ENCODE measurements around the gene HOMER1.
"Not testable (repeated sequence)": the region's sequence is repeated elsewhere in the genome, so short reads cannot be mapped to it uniquely, and the experiment has no call there.

DNA sequence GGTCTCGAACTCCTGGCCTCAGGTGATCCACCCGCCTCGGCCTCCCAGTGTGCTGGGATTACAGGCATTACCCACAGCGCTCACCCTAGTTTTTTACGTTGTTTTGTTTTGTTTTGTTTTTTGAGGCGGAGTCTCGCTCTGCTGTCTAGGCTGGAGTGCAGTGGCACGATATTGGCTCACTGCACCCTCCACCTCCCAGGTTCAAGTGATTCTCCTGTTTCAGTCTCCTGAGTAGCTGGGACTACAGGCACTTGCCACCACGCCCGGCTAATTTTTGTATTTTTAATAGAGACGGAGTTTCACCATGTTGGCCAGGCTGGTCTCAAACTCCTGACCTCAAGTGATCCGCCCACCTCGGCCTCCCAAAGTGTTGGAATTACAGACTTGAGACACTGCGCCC lies 2.4 kb upstream of the HOMER1 start:
- TF ChIP-seq POLR2A, POLR2AphosphoS5 (IDR thresholded peaks at IDR 0.05): not testable (repeated sequence)
- TF ChIP-seq, protein P1, sequence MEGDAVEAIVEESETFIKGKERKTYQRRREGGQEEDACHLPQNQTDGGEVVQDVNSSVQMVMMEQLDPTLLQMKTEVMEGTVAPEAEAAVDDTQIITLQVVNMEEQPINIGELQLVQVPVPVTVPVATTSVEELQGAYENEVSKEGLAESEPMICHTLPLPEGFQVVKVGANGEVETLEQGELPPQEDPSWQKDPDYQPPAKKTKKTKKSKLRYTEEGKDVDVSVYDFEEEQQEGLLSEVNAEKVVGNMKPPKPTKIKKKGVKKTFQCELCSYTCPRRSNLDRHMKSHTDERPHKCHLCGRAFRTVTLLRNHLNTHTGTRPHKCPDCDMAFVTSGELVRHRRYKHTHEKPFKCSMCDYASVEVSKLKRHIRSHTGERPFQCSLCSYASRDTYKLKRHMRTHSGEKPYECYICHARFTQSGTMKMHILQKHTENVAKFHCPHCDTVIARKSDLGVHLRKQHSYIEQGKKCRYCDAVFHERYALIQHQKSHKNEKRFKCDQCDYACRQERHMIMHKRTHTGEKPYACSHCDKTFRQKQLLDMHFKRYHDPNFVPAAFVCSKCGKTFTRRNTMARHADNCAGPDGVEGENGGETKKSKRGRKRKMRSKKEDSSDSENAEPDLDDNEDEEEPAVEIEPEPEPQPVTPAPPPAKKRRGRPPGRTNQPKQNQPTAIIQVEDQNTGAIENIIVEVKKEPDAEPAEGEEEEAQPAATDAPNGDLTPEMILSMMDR (IDR thresholded peaks at IDR 0.05), result not testable (repeated sequence)

All from sigmoid colon (tissue), 4 donors.